NCI-H1417 treated with DMSO at 0.1 percent for 48 hours (cell line): Measurements from ENCODE around the gene PM20D1.
"Not testable (repeated sequence)": the region's sequence is repeated elsewhere in the genome, so short reads cannot be mapped to it uniquely, and the experiment has no call there.

Experiments
- DNase-seq: peaks from one replicate; lab custom pipeline; 2025; lab: John Stamatoyannopoulos, UW

PM20D1 gene, protein sequence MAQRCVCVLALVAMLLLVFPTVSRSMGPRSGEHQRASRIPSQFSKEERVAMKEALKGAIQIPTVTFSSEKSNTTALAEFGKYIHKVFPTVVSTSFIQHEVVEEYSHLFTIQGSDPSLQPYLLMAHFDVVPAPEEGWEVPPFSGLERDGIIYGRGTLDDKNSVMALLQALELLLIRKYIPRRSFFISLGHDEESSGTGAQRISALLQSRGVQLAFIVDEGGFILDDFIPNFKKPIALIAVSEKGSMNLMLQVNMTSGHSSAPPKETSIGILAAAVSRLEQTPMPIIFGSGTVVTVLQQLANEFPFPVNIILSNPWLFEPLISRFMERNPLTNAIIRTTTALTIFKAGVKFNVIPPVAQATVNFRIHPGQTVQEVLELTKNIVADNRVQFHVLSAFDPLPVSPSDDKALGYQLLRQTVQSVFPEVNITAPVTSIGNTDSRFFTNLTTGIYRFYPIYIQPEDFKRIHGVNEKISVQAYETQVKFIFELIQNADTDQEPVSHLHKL

DNA sequence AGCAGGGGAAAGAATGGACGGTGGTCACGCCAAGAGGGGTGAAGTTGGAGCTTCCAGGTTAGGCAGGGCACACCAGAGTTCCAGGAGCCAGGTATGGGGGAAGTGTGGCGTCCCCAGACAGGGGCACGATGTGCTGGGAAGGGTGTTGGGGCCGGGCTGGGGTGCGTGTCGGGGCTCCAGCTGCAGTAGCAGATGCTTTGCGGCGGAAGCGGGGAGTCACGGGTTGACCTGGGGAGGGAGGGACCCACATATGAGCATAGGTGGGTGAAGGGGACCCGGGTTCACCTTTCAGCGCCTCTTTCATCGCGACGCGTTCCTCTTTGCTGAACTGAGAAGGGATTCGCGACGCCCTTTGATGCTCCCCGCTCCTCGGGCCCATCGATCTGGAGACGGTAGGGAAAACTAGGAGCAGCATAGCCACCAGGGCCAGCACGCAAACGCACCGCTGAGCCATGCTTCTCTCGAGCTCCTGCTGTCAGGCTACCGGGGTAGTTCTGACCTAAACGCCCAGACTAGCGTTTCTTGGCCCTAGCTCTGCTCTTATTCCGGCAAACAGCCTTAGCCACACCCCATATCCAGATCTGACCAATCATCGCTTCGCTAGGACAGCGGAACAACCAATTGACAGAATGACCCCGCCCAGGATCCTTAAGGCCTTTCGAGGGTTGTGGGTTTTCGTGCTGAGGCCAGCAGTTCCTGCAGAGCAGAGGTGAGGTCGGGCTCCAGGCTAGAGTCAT lies at the start of gene PM20D1:
Gene PM20D1, minus strand, starts transcription at position 514 of the 737 bp plus-strand sequence. Its CDS starts 60 bp downstream, at position 454.
- DNase-seq, result no peak

DNA sequence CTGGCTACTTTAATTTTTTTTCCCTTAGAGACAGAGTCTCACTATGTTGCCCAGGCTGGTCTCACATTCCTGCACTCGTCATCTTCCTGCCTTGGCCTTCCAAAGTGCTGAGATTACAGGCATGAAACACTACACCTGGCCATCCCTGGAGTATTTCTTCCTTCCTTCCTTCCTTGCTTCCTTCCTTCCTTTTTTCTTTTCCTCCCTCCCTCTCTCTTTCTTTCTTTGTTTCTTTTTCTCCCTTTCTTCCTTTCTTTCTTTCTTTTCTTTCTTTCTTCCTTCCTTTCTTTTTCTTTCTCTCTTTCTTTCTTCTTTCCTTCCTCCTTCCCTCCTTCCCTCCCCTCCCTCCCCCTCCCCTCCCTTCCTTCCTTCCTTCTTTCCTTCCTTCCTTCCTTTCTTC lies 46.4 kb upstream of the PM20D1 start:
- DNase-seq, result no peak

DNA sequence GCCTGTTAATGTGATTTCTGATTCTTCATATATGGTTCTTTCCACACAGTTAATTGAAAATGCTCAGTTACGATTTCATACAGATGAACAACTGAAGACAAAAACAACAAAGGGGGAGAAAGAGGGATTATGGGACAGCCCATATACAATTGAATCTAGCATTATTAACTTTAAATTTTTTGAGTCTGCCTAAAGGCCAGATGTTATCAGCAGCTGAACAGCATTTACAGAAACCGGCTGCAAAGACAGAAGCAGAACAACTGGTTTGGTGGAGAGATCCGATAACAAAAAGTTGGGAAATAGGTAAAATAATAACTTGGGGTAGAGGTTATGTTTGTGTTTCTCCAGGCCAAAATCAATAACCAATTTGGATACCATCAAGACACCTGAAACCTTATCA lies 44.2 kb upstream of the PM20D1 start:
- not testable (repeated sequence) for DNase-seq

DNA sequence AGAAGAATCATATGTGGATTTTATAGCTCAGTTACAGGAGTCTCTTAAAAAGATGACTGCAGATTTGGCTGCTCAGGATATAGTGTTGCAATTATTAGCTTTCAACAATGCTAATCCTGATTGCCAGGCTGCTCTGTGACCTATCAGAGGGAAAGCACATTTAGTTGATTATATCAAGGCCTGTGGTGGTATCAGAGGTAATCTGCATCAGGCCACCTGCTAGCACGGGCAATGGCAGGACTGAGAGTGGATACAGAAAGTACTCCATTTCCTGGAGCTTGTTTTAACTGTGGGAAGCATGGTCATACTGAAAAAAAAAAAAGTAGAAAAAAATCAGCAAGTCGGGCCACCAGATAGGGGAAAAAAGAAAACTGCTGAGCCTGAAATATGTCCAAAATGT lies 42.2 kb upstream of the PM20D1 start:
- DNase-seq, result not testable (repeated sequence)

DNA sequence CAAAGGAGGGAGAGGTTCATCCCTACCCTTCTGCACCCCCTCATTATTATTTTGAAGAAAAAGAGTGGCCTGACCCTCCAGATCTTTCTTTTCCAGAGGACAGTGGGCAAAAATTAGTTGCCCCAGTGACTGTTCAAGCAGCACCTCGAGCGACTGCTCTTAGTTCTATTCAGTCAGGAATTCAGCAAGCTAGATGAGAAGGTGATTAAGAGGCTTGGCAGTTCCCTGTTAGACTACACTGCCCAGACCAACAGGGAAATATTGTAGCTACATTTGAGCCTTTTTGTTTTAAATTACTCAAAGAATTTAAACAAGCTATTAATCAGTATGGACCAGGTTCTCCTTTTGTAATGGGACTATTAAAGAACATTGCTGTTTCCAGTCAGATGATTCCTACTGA lies 41.5 kb upstream of the PM20D1 start:
- not testable (repeated sequence) for DNase-seq

DNA sequence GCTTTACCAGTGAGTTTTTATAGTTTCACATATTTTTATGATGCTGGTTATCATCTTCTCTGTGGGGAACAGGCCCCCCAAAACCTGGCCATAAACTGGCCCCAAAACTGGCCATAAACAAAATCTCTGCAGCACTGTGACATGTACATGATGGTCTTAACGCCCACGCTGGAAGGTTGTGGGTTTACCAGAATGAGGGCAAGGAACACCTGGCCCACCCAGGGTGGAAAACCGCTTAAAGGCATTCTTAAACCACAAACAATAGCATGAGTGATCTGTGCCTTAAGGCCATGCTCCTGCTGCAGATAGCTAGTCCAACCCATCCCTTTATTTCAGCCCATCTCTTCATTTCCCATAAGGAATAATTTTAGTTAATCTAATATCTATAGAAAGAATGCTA lies 40.7 kb upstream of the PM20D1 start:
- DNase-seq, result not testable (repeated sequence)

DNA sequence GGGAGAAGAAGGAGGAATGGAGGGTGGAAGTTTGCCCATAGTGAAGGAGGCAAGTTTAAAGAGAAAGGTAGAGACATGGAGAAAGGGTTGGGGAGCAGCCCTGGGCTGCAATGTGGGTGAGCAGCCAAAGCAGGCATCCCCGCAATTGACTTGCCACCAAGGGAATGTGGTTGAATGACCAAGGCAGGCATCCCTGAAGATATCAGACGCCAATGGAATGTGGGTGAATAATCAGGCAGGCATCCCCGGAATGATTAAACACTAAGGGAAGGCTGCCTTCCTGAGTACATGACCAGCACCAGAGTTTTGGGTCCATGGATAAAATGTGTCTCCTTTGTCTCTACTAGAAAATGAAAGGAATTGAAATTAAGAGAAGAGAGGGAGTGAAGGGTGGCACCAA lies 39.8 kb upstream of the PM20D1 start:
- DNase-seq, result not testable (repeated sequence)

DNA sequence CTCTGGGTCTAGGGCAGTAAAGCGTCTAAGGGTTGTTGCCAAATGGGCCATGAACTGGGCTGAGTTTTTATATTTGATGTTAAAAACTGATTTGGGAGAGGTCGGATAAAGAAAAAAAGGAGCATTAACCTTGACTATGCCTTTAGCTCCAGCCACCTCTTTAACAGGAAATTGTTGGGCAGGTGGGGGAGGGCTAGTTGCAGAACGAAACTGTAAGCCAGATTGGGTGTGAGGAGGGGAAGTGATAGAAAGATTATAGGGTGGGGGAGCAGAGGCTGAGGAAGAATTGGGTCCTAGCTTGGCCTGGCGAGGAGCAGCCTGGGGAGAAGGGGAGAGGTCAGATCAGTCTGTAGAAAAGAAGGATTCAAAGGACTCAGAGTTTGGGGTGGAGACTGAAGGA lies 39.1 kb upstream of the PM20D1 start:
- DNase-seq, result not testable (repeated sequence)

DNA sequence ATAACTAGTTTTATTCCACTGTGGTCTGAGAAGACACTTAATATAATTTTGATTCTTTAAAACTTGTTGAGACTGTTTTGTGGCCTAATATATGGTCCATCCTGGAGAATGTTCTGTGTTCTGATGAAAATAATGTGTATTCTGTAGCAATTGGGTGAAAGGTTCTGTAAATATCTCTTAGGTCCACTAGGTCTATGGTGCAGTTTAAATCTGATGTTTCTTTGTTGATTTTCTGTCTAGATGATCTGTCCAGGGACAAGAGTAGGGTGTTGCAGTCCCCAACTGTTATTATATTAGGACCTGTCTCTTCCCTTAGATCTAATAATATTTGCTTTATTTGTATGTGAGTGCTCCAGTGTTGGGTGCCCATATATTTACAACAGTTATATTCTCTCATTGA lies 33.9 kb upstream of the PM20D1 start:
- DNase-seq, result no peak

DNA sequence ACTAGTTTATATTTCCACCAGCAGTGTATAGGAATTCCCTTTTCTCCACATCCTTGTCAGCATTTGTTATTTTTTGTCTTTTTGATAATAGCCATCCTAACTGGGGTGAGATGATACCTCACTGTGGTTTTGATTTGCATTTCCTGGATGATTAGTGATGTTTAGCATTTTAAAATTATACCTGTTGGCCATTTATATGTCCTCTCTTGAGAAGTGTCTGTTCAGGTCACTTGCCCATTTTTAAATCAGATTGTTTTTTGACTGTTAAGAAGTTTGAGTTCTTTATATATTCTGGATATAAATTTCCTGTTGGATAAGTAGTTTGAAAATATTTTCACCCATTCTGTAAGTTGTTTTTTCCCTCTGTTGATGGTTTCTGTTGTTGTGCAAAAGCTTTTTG lies 31.0 kb upstream of the PM20D1 start:
- no peak for DNase-seq

DNA sequence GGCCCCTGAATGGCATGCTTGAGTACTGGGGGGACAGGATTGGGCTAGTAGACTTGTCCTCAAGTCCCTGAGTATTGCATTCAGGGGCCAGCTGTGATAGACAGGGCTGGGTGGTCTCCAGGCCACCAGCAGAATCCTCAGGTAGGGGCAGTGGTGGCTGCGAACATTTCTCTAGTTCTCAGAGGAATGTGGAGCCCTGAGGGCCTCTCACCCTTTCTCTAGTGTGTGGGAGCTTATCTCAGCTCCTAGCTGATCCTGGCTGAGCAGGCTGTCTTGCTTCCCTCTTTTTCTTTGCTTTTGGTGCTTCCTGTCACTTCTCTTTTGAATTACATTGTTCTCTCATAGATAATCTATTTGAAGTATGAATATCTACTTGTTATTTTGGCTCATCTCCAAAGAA lies 30.0 kb upstream of the PM20D1 start:
- no peak for DNase-seq

DNA sequence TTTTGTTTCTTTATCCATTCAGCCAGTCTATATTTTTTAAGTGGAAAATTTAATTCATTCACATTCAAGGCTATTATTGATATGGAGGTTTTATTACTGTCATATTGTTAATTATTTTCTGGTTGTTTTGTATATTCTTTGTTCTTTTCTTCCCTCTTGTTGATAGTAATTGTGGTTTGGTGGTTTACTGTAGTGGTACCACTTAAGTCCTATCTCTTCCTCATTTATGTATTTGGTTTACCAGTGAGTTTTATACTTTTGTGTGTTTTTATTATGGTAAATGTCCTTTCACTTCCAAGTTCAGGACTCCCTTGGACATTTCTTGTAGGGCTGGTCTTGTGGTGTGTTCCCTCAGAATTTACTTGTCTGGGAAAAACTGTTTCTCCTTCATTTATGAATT lies 28.1 kb upstream of the PM20D1 start:
- DNase-seq, result no peak

DNA sequence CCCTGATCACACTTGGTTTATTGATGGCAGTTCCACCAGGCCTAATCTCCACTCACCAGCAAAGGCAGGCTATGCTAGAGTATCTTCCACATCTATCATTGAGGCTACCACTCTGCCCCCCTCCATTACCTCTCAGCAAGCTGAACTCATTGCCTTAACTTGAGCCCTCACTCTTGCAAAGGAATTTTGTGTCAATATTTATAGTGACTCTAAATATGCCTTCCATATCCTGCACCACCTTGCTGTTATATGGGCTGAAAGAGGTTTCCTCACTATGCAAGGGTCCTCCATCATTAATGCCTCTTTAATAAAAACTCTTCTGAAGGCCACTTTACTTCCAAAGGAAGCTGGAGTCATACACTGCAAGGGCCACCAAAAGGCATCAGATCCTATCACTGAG lies 23.2 kb upstream of the PM20D1 start:
- not testable (repeated sequence) for DNase-seq

DNA sequence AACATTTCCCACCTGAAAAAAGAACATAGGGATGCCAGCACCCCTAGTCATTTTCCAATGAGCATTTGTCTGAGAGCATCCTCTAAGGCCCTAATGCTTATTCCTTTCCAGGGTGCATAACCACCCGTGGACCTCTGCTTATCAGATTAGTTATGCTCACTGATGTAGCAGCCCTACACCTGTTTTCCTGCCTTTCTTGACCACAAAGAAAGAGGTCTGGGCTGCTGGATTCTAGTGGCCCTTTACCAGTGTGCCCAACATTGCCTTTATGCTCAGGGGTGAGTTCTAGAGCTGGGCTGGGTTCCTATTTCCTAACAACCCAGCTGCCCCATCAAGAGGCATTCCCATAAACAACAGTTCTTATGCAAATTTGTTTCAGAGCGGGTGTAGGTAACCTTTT lies 20.3 kb upstream of the PM20D1 start:
- no peak for DNase-seq

DNA sequence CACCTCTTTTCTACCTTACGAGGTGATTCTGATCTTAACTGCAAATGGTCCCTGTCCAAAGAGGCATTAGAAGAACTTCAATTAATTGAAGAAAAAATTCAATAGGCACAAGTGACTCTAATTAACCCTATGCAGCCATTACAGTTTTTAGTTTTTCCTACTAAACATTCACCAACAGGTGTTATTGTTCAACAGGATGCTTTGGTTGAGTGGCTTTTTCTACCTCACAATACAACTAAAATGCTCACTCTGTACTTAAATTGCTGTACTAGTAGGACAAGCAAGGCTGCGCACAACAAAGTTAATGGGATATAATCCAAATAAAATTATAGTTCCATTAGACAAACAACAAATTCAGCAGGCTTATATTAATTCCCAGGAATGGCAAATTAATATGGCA lies 11.6 kb upstream of the PM20D1 start:
- no peak for DNase-seq

DNA sequence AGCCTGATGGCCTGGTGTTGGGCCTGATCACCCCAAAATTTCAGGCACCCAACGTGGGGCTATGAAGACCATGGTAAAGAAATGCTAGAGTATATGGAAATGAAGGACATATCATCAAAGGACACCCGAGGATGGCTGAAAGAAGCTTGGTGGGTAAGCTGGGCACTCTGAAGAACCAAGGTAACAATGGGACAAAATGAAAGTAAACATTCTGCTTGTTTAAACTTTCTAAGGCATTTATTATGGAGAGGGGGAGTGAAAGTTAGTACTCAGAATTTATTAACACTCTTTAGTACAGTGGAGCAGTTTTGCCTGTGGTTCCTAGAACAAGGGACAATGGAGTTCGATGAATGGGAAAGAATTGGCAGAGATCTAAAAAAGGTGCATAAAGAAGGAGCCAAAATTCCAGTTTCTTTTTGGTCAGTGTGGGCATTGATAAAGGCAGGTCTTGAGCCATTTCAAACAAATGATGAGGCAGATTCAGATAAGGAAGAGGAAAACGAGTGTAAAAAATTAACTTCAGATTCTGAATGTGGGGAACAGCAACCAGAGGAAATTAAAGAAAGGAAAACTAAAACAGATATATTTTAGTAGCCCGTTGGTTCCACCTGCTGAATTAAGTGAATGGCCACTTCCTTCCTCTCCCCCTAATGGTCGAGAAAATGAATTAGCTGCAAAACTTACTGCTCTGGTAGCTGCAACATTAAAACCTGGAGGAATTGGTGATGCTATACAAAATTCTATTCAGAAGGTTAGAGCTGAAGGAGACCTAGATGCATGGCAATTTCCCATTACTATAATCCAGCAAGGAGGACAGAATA lies 8.4 kb upstream of the PM20D1 start:
- no peak for DNase-seq

DNA sequence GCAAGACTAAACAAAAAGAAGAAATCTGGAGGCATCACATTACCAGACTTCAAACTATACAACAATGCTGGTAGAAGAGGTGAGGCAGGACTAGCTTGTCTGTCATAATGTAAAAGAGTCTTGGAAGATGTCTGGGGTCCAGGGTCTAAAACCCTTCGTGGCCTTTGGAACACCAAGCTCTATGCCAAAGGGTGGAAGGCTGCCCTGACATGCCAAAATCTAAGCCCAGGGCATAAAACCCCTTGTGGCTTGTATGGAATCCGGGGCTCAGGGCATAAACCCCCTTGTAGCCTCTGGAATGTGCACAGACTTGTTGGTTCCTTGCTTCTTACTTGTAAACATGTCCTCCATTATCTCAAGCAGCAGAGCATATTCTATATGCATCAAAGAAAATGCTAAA lies 7.6 kb upstream of the PM20D1 start:
- not testable (repeated sequence) for DNase-seq

DNA sequence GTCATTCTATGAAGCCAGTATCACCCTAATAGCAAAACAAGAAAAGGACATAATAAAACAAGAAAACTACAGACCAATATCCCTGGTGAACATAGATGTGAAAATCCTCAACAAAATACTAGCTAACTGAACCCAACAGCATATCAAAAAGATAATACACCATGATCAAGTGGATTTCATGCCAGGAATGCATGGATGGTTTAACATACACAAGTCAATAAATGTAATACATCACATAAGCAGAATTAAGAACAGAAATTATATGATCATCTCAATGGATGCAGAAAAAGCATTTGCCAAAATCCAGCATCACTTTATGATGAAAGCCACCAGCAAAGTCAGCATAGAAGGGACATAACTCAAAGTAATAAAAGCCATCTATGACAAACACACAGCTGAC lies 6.5 kb upstream of the PM20D1 start:
- DNase-seq, result no peak

DNA sequence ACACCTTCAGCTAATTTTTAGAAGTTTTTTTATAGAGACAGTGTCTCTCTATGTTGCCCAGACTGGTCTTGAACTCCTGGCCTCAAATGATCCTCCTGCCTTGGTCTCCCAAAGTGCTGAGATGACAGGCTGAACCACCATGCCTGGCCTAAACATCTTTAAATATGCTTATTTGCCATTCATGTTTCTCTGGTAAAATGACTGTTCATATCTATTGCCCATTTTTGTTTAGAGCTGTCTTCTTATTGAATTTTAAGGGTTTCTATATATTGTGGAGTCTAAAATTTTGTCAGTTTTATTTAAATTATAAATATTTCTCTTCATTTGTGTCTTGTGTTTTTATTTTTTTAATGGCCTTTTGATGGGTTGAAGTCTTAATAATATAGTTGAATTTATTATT lies 3.0 kb upstream of the PM20D1 start:
- DNase-seq, result no peak

DNA sequence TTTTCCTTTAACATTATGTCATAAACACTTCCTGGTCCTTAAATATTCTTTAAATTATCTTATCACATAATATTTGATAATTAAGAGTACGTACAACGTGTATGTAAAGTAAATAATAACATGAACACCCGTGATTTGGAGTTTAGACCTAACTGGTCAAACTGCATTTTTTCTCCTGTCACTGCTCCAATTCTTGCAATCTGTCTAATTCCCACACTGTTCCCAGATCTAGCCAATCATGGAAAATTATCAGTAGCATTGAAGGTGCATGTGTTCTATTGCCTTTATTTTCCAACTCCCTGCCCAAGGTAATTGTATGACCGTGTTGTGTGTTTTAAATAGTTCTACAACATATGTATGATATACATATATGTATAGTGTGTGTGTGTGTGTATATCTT lies 2.1 kb upstream of the PM20D1 start:
- no peak for DNase-seq

DNA sequence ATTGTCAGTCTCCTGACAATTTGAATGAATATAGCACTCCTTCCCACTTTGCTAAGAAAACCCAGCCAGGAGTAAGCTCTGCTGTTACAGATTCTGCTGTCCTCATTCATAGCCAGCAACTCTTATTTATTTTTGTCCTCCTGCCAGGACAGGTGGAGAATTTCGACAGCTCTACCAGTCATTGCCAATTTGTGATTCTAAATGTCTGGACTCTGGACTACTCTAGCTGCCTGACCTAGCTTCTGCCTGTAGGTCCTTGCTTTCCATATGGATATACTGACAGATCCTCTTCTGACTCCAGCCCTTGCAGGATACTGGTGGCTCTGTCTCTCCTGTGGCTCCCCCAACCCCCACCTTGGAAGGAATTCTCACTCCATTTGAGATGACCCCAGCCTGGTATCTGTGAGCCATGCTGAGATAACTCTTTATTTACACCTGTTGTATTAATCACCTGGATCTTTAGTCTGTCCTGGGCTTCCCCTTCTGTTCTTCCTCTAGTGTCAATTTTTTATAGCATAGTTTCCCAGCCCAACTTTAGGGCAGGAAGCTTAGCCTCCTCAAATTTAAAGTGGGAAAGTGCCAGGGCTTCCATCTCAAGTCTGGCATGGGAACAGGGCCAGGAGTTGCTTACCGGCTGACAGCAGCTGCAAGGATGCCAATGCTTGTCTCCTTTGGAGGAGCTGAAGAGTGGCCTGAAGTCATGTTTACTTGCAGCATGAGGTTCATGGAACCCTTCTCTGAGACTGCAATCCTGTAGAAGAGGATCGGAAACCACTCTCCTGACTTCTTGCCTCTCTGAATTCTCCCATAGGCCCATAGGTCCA lies 6.7 kb downstream of the PM20D1 start:
- no peak for DNase-seq

DNA sequence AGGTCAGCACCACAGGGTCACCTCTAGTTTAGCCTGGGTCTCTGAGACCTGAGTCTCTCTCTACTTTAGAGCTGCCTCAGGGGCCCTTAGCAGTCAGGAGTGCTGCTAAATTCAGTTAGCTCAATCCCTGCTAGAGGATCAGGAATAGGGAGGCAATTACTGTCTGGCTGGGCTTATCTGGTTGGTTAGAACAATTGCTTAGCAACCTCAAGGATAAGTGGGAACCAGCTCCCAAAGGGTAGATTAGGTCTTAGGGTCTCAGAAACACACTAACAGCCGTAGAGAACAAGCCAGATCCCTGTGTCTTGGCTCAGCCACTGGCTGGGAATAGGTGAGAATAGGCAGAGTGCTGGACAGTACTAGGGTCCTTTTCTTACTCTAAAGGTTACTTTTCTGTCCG lies 7.7 kb downstream of the PM20D1 start:
- DNase-seq, result no peak
